ENCODE measurements around the gene SKIL.
A peak's percentile ranks its signal among the peaks of the same experiment; 100 is the strongest.

SKIL gene

DNA sequence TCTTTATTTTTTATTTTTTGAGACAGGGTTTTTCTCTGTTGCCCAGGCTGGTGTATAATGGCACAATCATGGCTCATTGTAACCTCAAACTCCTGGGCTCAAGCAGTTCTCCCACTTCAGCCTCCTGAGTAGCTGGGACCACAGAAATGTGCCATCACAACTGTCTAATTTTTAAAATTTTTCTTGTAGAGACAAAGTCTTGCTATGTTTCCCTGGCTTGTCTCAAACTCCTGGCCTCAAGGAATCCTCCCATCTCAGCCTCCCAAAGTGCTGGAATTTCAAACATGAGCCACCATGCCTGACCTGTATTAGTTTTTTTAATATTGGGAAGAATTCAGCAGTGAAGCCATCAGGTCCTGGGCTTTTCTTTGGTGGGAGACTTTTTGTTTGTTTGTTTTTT lies 47.6 kb downstream of the SKIL start:
- FAIRE-seq: no peak

- peak; percentile 50 for FAIRE-seq
Measured at GRCh38 chr3:170410428-170411029, 53.0 kb downstream of the SKIL start.

DNA sequence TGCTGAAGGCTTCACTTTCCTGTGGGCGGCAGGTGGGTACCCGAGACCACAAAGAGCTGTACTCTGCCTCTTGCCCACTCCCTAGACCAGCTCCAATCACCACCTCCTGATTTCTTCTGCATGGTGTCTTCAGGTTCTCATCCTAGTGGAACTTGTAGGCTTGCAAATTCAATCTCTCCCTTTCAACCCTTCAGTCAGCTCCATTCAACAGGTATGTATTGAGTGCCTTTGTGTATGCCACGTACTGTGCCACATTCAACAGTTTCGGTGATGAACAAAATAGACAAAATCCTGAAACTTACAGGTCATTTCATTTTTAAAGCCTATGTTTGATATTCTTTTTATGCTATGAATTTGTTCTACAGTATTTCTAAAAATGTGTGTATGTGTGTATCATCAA lies 55.8 kb downstream of the SKIL start:
- FAIRE-seq: no peak

DNA sequence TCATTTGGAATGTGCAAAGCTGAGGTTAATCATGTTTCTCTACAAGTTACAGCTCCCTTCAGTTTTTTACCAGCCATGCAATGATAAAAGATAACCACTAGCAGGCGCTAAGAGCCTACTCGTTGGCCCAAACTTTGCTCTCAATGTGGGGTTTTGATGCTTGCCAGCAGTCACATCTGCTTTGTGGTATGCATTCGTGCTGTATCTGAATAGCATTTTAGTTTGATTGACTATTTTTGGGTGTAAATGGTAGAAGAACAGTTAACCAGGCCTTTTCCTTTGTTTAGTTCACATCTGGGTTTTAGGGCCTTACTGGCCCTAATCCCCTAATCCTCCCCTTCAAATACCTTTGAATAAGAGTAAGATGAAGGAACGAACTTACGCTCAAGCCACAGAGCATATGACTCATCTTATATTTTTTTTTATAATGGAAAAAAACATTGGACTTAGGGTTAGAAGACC lies 56.7 kb downstream of the SKIL start:
- peak; percentile 53 for FAIRE-seq

GRCh38 chr3:170417090-170417489 lies 59.6 kb downstream of the SKIL start:
- no peak for FAIRE-seq

- FAIRE-seq: no peak
Measured at GRCh38 chr3:170418422-170419398, 61.2 kb downstream of the SKIL start, which contains the start of gene CLDN11. CLDN11 (plus strand) TSS chr3:170418868; CDS start chr3:170419067, 199 bp downstream.

DNA sequence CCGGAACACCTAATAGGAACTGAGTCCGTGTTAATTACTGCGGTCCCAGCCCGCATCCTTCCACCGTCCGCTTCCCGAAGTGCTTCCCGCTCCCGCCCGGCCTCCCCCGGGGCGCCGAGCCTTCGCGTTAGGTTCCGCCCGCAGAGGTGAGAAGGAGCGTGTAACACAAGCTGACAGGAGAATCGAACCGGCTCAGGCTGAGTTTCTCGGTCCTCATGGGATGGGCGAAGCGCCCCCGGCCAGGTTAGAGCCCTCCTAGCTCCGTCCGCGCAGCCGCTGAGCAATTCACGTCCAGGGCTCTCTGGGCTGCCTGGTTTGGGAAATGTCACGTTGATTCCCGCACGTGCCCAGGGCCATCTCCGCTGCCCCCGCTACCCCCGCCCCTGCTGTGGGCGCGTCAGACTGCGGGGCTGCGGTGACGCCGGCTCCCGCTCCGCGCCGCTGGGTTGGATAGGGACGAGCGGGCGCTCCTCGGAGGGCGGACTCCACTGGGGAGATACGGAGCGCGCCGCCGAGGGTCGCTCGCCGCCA lies 62.1 kb downstream of the SKIL start:
- no peak for FAIRE-seq

DNA sequence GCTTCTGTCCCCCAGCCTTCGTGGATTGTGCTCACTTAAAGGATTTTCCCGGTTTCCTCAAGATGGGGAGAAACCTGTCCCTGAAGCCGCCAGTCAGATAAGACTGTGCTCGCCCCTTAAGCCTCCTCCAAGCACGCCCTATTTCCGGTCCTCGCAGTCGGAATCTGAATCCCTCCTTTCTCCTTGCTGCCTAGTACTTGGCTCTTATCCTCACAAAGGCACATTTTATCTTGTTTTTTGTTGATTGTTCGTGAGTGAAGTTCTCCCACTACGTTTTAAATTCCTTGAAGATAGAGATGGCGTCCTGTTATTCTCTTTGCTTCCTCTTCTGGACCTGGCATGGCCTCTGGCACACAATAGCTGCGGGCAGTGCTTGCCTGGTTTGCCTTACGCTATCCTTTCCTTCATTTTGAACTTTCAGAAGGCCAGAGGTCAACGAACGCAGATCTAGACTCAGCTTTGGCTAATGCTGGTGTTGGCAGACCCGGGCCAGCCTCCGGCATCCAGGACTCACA lies 62.8 kb downstream of the SKIL start:
- FAIRE-seq: no peak

DNA sequence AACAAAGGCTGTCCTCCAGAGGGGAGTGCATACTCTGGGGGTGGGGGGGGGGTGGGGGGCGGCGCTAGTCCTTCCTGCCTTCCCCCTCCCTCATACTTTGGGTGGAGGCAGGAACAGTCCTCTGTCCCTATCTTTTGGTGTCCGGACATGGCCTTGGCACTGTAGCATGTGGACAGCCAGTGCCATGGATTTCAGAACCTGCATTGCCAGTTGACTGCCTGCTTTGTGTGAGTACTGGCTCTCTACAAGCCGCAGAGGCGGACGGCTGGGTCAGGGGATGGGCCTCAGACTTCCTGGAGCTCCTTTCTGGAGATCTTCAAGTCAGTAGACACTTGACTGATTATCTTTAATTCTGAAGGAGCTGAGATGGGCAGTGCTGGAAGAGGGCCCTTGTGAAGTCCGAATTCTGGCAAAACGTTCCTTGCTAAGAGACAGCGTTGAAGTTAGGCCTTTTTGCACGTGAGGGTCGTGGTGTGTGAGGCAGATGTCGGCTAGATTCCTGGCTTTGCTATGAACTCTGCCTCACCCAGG lies 63.7 kb downstream of the SKIL start:
- no peak for FAIRE-seq

DNA sequence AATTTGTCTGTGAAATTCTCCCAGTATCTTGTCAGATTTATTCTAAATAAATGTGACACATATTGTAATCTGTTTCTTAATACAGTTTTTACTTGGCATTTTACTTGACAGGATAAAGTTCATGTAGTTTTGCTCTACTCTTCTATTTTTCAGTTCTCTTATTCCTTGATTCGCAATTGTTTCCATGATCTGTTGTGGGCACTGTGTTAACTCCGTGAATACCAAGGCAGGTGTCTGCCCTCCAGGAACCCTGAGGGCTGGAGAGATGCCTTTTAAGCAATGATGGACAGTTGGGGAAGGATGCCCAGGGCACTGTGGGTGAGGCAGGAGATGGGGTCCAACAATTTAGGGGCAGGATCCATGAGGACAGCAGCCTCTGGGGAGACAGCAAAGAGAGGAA lies 64.2 kb downstream of the SKIL start:
- FAIRE-seq: no peak

- FAIRE-seq: no peak
Measured at GRCh38 chr3:170423001-170423615, 65.6 kb downstream of the SKIL start.

- FAIRE-seq: no peak
Measured at GRCh38 chr3:170424879-170425278, 67.4 kb downstream of the SKIL start.

DNA sequence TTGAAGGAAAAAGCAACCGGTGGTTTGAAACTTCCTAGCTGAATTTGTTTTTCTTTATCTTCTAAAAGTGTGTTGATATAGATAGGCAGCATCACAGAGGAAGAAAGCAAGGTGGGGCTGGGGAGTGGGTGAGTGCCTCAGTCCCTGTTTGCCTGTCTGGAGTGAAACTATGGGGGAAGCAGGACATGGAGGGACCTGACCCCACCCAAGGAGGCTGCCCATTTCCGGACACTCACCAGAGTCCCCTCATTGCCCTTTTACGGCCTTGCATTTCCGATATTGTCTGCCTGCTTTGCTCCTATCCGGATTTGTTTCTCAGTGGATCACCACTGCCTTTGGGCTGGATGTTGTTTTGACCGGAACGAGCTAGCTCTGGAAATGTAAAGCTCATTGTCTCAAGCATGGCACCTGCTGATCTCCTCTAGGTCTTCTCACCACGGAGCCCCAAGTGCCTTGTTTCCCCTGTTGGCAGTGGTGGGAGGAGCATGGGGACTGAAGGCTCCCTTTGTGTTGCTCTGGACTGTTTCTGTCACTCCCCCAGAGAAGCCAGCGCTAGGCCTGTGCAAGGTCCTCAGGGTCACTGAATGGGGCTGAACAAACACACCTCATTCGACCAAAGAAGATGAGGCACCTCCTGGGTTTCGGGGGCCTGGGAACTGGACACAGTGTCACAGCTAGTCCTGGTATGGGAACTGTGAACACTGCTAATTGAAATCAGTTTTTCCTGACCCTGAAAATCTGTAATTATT lies 68.2 kb downstream of the SKIL start:
- FAIRE-seq: no peak

DNA sequence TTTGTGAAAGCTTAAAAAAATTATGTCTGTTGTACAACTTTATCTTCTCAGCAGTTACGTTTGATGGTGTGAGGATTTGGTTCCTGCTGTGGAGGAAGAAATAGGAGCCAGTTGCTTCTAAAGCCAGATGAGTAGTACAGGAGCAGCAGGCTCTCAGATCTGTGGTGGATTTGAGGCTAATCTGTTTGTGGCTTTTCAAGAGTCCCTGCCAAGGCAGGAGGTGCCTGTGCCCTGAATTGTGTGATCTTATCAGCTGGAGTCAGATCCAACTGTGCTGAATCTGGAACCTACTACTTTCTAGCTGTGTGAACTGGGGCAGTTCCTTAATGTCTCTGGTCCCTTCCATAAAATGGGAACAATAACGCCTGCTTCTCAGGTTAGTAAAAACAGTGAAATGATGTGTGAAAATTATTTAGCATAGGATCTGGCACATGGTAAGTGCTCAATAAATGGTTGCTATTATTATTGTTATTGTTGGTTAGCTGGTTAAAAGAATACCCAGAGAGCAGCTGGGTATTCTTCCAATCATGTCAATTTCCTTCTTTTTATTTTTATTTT lies 68.8 kb downstream of the SKIL start:
- FAIRE-seq: no peak

GRCh38 chr3:170428095-170428494 lies 70.6 kb downstream of the SKIL start:
- no peak for FAIRE-seq

GRCh38 chr3:170429050-170429449 lies 71.5 kb downstream of the SKIL start:
- no peak for FAIRE-seq

GRCh38 chr3:170431054-170431453 lies 73.5 kb downstream of the SKIL start:
- no peak for FAIRE-seq

- FAIRE-seq: no peak
Measured at GRCh38 chr3:170432416-170432815, 74.9 kb downstream of the SKIL start.

- FAIRE-seq: no peak
Measured at GRCh38 chr3:170436697-170437096, 79.2 kb downstream of the SKIL start.

- FAIRE-seq: no peak
Measured at GRCh38 chr3:170437176-170437575, 79.7 kb downstream of the SKIL start.

DNA sequence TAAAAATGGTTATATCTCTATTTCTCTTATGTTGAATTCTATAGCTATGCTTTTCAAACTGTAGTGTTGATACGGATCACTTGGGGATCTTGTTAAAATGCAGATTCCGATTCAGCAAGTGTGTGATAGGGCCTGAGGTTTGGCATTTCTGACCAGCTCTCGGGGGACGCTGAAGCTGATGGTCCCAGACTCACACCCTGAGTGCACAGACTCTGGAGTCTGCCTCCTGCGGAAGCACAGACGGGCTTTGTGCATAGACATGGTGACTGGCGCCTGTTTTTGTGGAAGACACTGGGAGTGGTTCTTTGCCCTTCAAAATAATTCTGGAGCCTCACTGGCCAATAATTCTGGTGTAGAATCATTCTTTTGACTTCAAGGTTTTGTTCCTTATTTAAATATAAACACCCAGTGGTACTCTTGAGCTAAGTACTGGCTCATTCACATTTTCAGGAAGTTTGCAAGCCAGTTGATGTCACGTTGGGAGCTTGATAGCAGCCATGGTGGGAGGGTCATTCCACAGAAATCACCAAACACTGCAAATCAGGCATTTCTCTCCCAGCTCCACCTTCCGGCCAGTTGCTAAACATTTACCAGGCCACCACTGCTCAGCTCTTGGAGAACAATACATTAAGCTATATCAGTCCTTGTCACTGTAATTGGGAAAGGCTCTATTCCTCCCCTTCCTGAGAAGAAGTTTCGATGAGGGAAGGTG lies 80.3 kb downstream of the SKIL start:
- FAIRE-seq: no peak

Measured in TTC549 (cell line).